Mucosa of gallbladder (tissue), 1 donor: ENCODE data around the gene SIRT7. TPM values are rescaled to one million over a fixed set of nuclear protein-coding genes. Genes with fewer than 3 reads are reported as not detected.
"Not testable (repeated sequence)": the region's sequence is repeated elsewhere in the genome, so short reads cannot be mapped to it uniquely, and the experiment has no call there.

Source experiments
- DNase-seq: peaks from one replicate; pipeline ENCODE4 v3.0.0-alpha.2; 2020; ENCODE audit warnings: low spot score
- total RNA-seq: library from RNA; stranded (reverse); gene quantifications from one replicate; pipeline ENCODE4 v1.2.1, GENCODE V29; 2021
- donor health status: DM: no; HTN: no; CAD: no.

Gene SIRT7
- total RNA-seq, 1 donor from 2014 or later: 58.1 TPM

DNA sequence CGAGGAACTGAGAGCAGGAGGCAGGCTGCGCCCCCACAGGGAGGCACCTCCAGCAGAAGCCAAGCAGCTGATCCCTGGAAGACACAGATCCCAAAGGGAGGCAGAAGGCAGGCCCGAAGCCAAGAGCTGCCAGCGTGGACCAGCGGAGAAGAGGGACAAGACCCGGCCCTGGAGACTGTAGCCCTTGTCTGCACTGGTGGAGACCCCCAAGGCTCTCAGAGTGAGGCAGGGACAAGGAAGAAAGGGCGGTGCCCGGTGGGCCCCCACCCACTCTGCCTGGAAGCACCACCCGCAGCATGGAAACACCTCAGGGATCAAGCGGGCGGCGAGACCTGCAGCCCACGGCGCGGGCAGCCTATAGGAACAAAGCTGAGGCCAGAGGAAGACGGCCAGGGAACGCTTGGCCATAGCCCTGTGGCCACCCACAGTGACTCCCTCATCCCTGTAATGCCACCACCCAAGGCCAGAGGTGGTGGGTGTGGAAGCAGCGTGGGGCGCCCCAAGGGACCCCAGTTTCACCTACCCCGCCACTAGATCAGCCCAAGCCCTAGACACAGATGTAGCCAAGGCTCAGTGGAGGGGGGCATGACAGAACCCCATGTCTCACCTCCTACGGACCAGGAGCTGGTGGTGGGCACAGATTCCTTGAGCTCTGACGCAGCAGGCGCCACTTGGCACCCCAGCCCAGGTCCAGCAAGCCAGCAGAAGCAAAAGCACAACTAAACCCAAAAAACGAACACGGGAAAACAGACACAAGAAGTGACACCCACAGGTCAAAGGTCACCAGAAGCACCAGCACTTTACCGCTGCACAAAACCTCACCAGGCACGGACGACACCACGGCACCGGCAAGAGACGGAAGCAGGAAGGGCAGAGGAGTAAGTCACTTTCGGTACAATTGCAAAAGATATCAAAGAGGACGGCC is 2.9 kb upstream of the SIRT7 start:
- no peak for DNase-seq

DNA sequence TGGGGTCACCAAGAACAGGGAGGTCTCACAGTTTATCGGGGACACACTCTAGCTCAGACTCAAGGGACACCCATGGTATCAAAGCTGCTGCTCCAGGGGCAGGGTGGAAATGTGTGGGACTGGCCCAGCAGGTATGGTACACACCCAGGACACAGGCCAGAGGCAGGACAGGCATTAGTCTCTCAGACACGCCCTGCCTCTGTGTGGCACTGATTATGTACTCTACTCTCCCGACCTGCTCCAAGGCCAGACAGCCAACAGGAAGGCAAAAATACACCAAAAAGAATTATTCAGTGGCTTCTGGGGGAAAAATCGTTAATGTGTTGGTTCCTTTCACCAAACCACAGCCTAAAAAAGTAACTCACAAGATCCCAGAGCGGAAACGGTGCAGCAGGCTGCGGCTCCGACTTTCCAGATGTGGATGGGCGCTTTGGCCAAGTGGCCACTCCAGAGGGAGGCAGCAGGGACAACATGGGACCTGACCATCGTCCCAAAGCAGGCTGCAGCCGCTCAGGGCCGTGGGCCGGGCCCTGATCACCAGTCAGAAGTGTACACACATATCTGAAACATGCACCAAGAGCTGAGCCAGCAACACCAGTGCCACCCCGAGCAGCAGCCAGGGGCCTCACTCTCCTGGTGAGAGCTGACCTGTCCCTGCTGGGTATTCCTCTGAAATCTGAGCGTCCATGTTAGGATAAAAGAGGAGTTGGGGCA is 1.0 kb upstream of the SIRT7 start:
- peak; percentile 66 for DNase-seq

GRCh38 chr17:81918333-81918669 is 325 bp upstream of the SIRT7 start:
- DNase-seq: not testable (repeated sequence)

DNA sequence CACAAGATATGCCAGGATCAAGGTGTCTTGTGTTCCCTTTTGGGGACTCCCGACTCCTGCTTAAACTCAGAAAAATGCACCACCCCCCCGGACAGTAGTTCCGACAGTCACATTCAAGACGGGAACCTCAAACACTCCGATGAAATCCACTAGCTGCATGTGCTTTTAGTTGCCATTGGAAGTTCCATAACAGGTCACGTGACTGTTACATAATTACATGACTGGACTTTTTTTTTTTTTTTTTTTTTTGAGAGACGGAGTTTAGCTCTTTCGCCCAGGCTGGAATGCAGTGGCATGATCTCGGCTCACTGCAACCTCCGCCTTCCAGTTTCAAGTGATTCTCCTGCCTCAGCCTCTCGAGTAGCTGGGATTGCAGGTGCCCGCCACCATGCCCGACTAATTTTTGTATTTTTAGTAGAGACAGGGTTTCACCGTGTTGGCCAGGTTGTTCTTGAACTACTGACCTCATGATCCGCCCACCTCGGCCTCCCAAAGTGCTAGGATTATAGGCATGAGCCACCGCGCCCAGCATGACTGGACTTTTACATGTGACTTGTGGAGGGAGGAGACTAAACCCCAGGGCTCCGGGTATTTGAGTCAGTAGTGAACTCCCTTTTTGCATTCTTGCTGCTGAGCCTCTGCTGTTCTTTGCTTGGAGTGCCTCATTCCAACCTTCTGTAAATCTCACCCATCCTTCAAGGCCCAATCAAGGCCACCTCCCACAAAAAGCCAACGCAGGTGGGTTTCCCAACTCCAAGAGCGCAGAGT is 1.6 kb downstream of the SIRT7 start:
- DNase-seq: no peak

- DNase-seq: no peak
These were observed 2.6 kb downstream of the SIRT7 start for GRCh38 chr17:81915331-81915730.

DNA sequence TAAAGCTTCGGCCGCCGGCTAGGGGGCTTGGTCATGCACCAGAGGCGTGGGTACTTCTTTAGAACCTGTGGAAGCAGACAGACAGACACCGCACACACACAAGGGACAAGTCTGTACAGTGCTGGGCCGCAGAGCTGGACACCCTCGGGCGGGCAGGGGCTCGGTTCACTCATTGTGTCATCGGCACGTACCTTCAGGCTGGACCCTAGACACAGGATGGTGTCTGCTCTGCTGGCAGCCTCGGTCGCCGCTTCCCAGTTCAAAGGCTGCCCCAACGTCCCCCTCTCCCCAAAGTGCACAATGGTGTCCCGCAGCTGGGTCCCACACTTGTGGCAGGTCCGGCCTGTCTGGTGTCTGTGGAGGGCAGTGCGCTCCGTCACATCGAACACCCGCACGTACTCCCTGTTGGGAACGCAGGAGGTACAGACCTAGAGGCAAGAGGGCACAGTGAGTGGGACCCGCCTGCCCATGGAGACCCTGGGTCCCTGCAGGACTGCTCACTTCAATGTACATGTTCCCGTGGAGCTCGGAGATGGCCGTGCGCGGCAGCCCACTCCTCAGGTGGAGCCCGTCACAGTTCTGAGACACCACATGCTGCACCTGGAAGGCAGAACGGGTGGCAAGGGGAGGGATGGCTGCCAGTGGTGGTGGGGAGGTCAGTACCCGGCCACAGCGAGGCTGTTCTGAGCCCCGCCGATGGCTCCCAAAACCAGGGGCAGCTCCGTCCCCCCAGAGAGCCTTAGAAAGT is 3.7 kb downstream of the SIRT7 start:
- no peak for DNase-seq

GRCh38 chr17:81913394-81914102 is 4.4 kb downstream of the SIRT7 start:
- DNase-seq: no peak

DNA sequence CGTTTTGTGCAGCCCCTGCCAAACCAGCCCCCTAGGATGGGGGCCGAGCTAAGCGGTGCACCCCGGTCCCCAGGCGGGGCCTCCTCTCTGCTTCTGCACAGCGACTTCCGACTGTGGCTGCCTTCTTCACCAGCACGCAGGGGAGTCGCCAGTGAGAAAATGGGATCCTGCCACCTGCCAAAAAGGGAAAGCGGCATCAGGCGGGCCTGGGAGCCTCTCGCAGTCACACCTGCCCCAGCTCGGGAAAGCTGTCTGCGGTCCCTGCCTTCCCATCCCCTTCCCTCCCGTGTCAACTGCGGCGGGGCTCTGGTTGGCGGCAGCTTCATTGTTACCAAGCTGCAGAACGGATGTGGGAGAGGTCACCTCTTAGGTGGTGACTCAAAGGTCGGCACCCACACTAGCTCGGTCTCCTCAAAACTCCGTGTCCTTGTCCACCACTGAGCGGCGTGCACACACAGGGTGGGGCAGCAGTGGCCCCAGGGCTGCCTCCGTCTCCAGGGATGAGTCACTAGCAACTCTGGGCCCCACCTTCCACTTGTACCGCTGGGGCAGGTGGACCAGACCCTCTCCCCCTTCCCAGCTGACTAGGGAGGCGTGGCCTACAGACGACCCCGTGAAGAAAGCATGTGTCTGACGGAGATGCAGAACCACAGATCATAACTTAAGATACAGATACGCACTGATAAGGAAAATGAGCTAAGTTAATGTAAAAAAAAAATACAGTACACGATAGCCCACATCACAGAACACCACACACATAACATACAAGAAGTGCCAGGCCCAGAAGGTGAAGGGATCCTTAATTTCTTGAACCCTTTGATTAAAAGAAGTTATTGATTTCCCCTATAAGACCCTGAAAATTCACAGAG is 5.3 kb downstream of the SIRT7 start:
- DNase-seq: no peak

GRCh38 chr17:81911969-81912368 is 6.0 kb downstream of the SIRT7 start:
- DNase-seq: no peak

DNA sequence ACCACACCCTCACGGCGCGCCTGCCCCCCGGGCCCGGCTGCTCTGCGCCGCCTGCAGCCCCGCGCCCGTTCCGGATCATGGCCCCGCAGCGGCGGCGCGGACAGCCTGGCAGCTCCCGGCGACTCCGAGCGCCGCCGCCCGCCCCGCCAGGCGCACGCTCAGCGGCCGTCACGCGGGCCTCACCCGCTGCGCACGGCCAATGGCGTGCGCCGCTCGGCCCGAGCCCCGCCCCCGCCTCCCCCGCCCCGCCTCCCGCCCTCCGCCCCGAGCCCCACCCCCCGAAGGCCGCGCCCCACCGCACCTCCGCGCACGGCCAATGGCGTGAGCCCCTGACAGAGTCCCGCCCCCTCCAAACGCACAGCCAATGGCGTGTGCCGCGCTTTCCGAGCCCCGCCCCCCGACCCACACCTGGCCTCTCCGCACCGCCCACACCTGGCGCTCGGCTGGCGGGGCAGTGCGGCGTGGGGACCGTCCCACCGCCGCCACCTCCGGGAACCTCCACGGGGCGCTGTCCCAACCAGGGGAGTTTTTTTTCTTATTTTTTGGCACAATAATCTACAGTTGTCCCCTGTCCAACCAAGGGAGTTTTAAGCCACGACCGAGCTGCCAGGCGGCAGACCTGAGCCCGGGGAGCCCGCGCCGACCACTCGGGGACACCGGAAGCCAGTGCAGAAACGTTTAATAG is 6.6 kb downstream of the SIRT7 start, which contains the start of gene PCYT2:
TSS of gene PCYT2 (minus strand) at position 123 of the 685 bp plus-strand sequence. CDS start at position 79, 44 bp downstream.
- DNase-seq: peak; percentile 93

DNA sequence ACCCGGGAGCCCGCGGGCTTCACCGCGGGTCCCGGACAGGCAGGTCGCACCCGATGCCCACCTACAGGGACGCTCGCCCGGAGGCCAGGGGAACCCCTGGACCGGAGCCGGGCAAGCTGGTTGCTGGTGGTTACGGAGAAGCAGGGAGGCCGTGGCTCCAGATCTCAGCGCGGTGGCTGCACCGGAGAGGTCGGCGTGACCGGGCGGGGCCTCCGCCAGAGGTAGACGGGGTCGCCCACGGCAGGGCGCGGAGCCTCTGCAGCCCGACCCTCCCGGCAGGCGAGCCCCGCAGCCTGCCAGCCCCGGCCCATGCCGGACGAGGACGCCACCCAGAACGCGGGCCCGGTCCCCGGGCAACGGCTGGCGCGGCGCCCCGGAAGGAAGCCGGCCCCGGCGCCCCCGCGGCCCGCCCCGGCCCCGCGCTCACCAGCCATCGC is 7.1 kb downstream of the SIRT7 start:
- DNase-seq: no peak

DNA sequence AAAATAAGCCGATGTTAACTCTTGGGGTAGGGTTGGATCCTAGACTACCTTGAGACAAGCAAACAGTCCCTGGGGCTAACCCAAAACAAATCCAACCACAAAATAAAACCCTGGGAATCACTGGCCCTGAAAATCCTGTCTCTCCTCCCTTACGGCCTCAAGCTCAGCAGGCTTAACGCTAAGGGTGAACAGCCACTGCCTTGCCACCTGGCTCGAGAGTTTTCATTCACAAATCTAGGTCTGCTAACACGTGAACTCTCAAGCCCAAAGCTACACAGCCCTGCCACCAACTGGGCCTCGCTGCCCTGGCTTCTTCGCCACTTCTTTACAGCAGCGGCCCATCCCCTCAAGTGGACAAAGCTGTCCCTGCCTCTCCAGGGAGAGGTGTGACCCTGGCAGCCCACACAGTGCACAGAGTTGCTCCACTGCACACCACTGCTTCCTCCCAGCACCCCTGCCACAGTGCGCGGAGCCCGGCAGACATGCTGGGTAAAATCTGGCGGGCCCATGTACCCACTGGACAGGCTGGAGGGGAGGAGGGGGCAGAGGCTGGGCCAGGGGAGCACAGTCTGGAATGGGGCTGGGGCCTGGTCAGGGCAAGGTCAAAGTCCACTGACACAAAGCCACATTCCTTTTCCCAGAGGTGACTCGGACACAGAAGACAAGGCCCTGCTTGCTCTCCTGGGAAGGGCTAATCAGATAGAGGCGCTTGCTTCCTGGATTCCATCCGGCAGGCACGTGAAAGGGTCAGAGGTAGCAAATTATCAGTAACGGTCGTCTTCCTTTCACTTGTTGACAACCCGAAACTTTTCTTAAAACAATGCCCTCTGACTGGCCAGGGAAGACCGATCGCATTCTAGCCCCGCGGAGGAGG is 7.8 kb downstream of the SIRT7 start:
- DNase-seq: peak; percentile 57

DNA sequence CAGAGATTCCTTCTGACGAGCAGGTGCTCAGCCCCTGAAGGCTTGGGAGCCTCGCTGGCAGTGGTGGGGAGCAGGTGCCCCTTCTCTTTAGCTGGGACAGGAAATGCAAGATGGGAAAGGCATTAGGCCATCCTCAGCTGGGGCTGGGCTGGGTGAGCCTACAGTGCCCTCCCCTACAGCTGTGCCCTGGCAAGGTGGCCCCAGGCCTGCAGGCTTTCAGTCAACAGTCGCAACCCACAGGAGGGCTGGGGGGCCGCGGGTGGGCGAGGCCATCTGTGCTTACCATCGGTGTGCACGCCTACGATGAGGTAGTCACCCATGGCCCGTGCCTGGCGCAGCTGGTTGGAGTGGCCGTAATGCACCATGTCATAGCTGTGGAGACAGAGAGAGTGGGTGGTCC is 8.7 kb downstream of the SIRT7 start:
- no peak for DNase-seq

GRCh38 chr17:81908793-81909192 is 9.2 kb downstream of the SIRT7 start:
- no peak for DNase-seq

GRCh38 chr17:81907219-81908145 is 10.5 kb downstream of the SIRT7 start:
- DNase-seq: no peak

- DNase-seq: no peak
These were observed 11.3 kb downstream of the SIRT7 start for GRCh38 chr17:81906476-81907218.
